Kidney (tissue), 14 donors: ENCODE measurements around the gene TGFB2. TPM values are rescaled to one million over a fixed set of nuclear protein-coding genes. Genes with fewer than 3 reads are reported as not detected.
A peak's percentile ranks its signal among the peaks of the same experiment; 100 is the strongest.

Experiments used
- DNase-seq, 5 donors: peaks; one replicate each; pipeline ENCODE4 v3.0.0-alpha.2; 2013 to 2020
- FAIRE-seq: peaks from 2 replicates; lab custom pipeline; 2012; peaks lifted over from hg19 to GRCh38; lab: Jason Lieb, UNC
- H3K27ac ChIP-seq, 2 donors: one replicate each; pipeline ENCODE4 v1.7.0; 2013; ENCODE audit warnings: low read depth in 2 of 2, low read length in 2 of 2, inconsistent platforms in 1 of 2
- H3K27me3 ChIP-seq: one replicate; pipeline ENCODE4 v1.7.1; 2013; ENCODE audit warnings: low read length, inconsistent platforms; ENCODE audit not compliant: control insufficient read depth, insufficient read depth
- H3K36me3 ChIP-seq, 3 donors: one replicate each; pipeline versions ENCODE4 v1.7.0 to v1.7.1; 2013; ENCODE audit warnings: low read length in 3 of 3, control low read depth in 1 of 3, inconsistent platforms in 1 of 3; ENCODE audit not compliant: insufficient read depth in 3 of 3, control insufficient read depth in 2 of 3
- H3K4me1 ChIP-seq, 3 donors: one replicate each; pipeline versions ENCODE4 v1.7.0 to v1.7.1; 2013; ENCODE audit warnings: low read length in 3 of 3, inconsistent platforms in 1 of 3, low read depth in 1 of 3; ENCODE audit not compliant: control insufficient read depth in 2 of 3, insufficient read depth in 2 of 3
- H3K4me3 ChIP-seq, 3 donors: one replicate each; pipeline versions ENCODE4 v1.7.0 to v1.8.1; 2013; ENCODE audit warnings: low read length in 3 of 3, control low read depth in 1 of 3, inconsistent platforms in 1 of 3
- H3K9ac ChIP-seq, 3 donors: one replicate each; pipeline versions ENCODE4 v1.7.0 to v1.7.1; 2013; ENCODE audit warnings: low read length in 3 of 3, control low read depth in 1 of 3, inconsistent platforms in 1 of 3
- H3K9me3 ChIP-seq, 3 donors: one replicate each; pipeline versions ENCODE4 v1.7.0 to v1.7.1; 2013; ENCODE audit warnings: low read length in 3 of 3, control low read depth in 1 of 3, inconsistent platforms in 1 of 3; ENCODE audit not compliant: control insufficient read depth in 2 of 3, insufficient read depth in 1 of 3
- CTCF ChIP-seq: IDR thresholded peaks from 3 replicates; pipeline ENCODE4 v1.5.1; 2012; ENCODE audit warnings: mild to moderate bottlenecking, moderate library complexity, borderline replicate concordance; ENCODE audit not compliant: insufficient read depth; ENCODE audit errors: extremely low read depth
- intact Hi-C: fragments of 100-400 bp; cut with DNase I; formaldehyde crosslinking; loops from one replicate; pipeline ENCODE4 v1.11.1; 2022
- polyA plus RNA-seq: library from polyadenylated mRNA; stranded (reverse); fragments of 350-450 nt; fragmentation: Illumina TruSeq; extraction: RNeasy Lipid Tissue Mini Kit (QIAGEN cat#74804); gene quantifications from one replicate; pipeline ENCODE4 v1.2.3, GENCODE V29; 2014; ENCODE audit warnings: low read depth, low replicate concordance; ENCODE audit not compliant: insufficient read depth
- total RNA-seq: library from RNA; stranded (reverse); fragmentation: NEBNext Ultra II Directional; extraction: Animal tissue kit (Norgen Biotek cat#: 25700); gene quantifications from one replicate; pipeline ENCODE4 v1.2.1, GENCODE V29; 2021
- donor health status: control.
- donor health status: control.
- donor health status: control.
- donor health status: control.
- donor health status: control.
- donor health status: DM: yes; HTN: yes; CAD: no.
- donor health status: Normal renal cell carcinoma (clear cell type).

TGFB2 gene
- total and polyA plus RNA-seq, 2 donors from 2014 or later: 1.4 to 12.2 TPM

DNA sequence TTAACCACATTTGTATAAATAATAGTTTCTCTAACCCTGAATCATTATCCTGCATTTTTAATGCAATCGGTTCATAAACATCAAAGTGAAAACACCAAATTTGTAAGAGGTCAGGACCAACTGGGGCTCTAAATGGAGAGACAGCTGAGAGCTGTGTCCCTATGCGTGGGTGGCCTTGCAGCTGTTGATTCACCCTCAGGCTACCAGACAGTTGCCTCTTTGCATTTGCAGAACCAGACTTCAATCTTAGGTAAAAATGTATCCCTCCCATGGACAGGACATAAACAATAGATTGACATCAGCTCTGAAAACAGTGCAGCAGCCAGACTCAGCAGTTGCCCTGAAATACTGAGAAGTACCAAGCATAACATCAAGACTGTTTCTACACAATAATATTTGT is 8.8 kb upstream of the TGFB2 start:
- H3K9me3 ChIP-seq: no peaks in the 10 kb centered on the region
- no peaks in the 10 kb centered on the region for H3K4me1 ChIP-seq
- TF ChIP-seq CTCF: no peak
- intact Hi-C loops: no loop called here
- no peaks in the 10 kb centered on the region for H3K27me3 ChIP-seq
- no peak overlapping the region for H3K27ac ChIP-seq
- no peaks in the 10 kb centered on the region for H3K36me3 ChIP-seq
- FAIRE-seq (no peak), DNase-seq (no peak)
- H3K4me3 ChIP-seq: no peak overlapping the region
- no peak overlapping the region for H3K9ac ChIP-seq

GRCh38 chr1:218339267-218339831 is 5.8 kb upstream of the TGFB2 start:
- no peak overlapping the region for H3K27ac ChIP-seq
- H3K4me3 ChIP-seq: no peak overlapping the region
- intact Hi-C loops: no loop called here
- no peaks in the 10 kb centered on the region for H3K36me3 ChIP-seq
- DNase-seq (peak in 1 of 5 donors; percentile 58), FAIRE-seq (peak; percentile 98)
- TF ChIP-seq CTCF: peak; percentile 65
- H3K9me3 ChIP-seq: no peaks in the 10 kb centered on the region
- no peaks in the 10 kb centered on the region for H3K4me1 ChIP-seq
- H3K27me3 ChIP-seq: no peaks in the 10 kb centered on the region
- H3K9ac ChIP-seq: no peak overlapping the region

DNA sequence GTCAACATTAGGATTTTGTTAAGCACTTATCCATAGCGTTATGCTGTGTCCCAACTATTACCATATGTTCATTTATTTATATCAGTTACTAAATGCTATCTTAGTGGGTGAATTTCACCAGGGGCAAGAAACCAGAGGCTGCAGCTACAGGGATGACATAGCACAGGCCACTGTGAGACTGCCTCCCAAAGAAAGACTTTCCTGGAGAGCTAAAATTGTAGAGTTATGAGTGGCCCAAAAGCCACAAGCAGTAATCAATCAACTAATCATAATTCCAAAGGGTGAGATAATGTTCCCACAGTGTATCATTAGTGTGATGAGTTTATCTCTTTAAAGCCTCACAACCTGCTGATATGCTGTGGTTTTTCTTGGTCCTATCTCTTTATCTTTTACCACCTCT is 3.8 kb upstream of the TGFB2 start:
- FAIRE-seq: no peak
- H3K4me3 ChIP-seq: no peak overlapping the region
- no peak overlapping the region for H3K9ac ChIP-seq
- no peaks in the 10 kb centered on the region for H3K27me3 ChIP-seq
- no peaks in the 10 kb centered on the region for H3K36me3 ChIP-seq
- TF ChIP-seq CTCF: no peak
- H3K9me3 ChIP-seq: no peaks in the 10 kb centered on the region
- intact Hi-C loops: loop anchor here (10.0 kb wide), 1 partner anchor 173 kb away; no protein-coding TSS in a partner anchor
- H3K4me1 ChIP-seq: peaks cover 0 to 7% (median 0%) of the 10 kb centered on the region in 3 donors
- DNase-seq: no peak
- H3K27ac ChIP-seq: no peak overlapping the region

DNA sequence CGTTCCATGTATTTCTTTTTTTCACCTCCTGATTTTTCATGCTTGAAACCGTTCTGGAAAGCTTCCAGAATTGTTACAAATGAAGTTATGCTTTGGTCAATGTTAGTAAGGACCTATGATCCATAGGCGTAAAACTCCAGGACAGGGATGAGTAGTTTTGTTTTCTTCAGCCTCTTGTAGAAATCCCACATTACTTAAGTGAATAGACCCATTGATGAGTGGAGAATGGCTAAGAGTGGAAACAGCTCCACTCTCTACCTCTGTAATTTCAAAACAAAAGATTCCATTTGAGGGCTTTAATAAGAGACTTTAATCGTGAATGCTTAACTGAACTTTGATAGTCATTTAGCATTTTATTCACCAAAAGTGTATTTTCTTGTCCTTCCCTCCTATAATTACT is 3.0 kb upstream of the TGFB2 start:
- Histone ChIP-seq H3K27me3 (no peaks in the 10 kb centered on the region), H3K36me3 (no peaks in the 10 kb centered on the region), H3K27ac (no peak overlapping the region), H3K4me1 (peaks cover 0 to 7% (median 0%) of the 10 kb centered on the region in 3 donors), H3K4me3 (no peak overlapping the region), H3K9ac (no peak overlapping the region), H3K9me3 (no peaks in the 10 kb centered on the region)
- no peak for TF ChIP-seq CTCF
- FAIRE-seq (no peak), DNase-seq (no peak)
- intact Hi-C loops: loop anchor here (10.0 kb wide), 1 partner anchor 173 kb away; no protein-coding TSS in a partner anchor
